A172 (cell line): ENCODE results near the gene MGMT. TPM values are rescaled to one million over a fixed set of nuclear protein-coding genes. Genes with fewer than 3 reads are reported as not detected.

Experiments used
- DNase-seq: peaks from one replicate; pipeline ENCODE4 v3.0.0-alpha.2; 2015; ENCODE audit warnings: low spot score
- total RNA-seq: library from RNA; depleted of rRNA; stranded (reverse); fragments of >200 nt; shearing (Covaris generic); gene quantifications from 2 replicates; pipeline ENCODE4 v1.2.3, GENCODE V29; 2014

MGMT gene
- total RNA-seq, 1 experiment from 2014 or later = not detected

- DNase-seq = no peak
Observed at GRCh38 chr10:129772468-129773358, 305.7 kb downstream of the MGMT start.

GRCh38 chr10:129773359-129773990 is 306.4 kb downstream of the MGMT start:
- no peak for DNase-seq

GRCh38 chr10:129774082-129774735 is 307.2 kb downstream of the MGMT start:
- DNase-seq = no peak

- no peak for DNase-seq
Observed at GRCh38 chr10:129774736-129775401, 307.8 kb downstream of the MGMT start.

- no peak for DNase-seq
Observed at GRCh38 chr10:129775681-129776080, 308.6 kb downstream of the MGMT start.

- no peak for DNase-seq
Observed at GRCh38 chr10:129777687-129778086, 310.6 kb downstream of the MGMT start.

- DNase-seq = no peak
Observed at GRCh38 chr10:129778571-129778970, 311.5 kb downstream of the MGMT start.

GRCh38 chr10:129779126-129780111 is 312.4 kb downstream of the MGMT start:
- no peak for DNase-seq

GRCh38 chr10:129780198-129780597 is 313.2 kb downstream of the MGMT start:
- no peak for DNase-seq

GRCh38 chr10:129780901-129781795 is 314.1 kb downstream of the MGMT start:
- no peak for DNase-seq

GRCh38 chr10:129784291-129784690 is 317.2 kb downstream of the MGMT start:
- DNase-seq = no peak

GRCh38 chr10:129784891-129785290 is 317.9 kb downstream of the MGMT start:
- DNase-seq = no peak

- no peak for DNase-seq
Observed at GRCh38 chr10:129785536-129785981, 318.5 kb downstream of the MGMT start.

- DNase-seq = no peak
Observed at GRCh38 chr10:129786216-129786615, 319.2 kb downstream of the MGMT start.

- DNase-seq = no peak
Observed at GRCh38 chr10:129787557-129787956, 320.5 kb downstream of the MGMT start.

GRCh38 chr10:129788215-129788614 is 321.2 kb downstream of the MGMT start:
- no peak for DNase-seq

GRCh38 chr10:129790715-129791446 is 323.8 kb downstream of the MGMT start:
- DNase-seq = no peak

- DNase-seq = no peak
Observed at GRCh38 chr10:129792141-129792540, 325.1 kb downstream of the MGMT start.

GRCh38 chr10:129792864-129793263 is 325.8 kb downstream of the MGMT start:
- no peak for DNase-seq
